Erythroblast (primary cell): ENCODE data around the gene PTH2.

Experiments used
- GATA1 ChIP-seq: IDR thresholded peaks from 2 replicates; pipeline ENCODE4 v1.6.1; 2011; ENCODE audit warnings: low read depth, mild to moderate bottlenecking, control low read depth, low read length, moderate library complexity
- POLR2A ChIP-seq: IDR thresholded peaks from 2 replicates; pipeline ENCODE4 v1.6.1; 2011; ENCODE audit warnings: mild to moderate bottlenecking, low read length

DNA sequence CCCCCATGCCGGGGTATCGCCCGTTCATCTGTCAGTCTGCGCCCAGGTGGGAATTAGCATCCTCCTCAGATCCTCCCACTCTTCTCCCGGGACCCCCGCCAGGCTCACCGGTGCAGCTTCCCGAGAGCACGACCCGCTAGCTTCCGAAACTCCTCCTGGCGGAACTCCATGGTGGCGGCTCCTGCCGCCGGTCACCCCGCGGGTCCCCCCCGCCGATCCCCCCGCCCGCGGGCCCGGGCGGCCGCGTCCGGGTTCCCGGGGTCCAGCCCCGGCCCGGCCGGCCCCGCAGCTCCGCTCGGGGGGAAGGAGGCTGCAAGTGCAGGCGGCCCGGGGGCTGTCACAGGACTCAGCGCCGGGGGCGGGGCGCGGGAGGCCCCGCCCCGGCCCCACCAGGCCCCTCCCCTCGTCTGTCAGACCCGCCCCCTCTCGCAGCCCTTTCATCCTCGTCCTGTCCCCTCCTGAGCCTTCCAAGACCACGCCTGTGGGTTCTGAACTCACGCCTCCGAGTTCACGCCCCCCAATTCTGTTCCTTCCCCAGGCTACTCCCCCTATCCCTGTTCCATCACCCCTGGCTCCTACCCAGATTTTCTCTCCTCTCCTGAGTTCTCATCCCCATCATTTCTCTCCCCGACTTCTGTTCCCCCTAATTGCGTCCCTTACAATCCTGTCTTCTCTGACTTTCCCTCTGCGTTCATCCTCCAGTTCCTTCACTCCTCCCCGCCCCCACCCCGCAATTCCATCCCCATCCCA, 18.1 kb upstream of the PTH2 start, which contains the start of gene SLC17A7:
- TF ChIP-seq POLR2A (no peak), GATA1 (no peak)
